Fibroblast of lung (primary cell): ENCODE measurements around the gene ATG9A. TPM values are rescaled to one million over a fixed set of nuclear protein-coding genes. Genes with fewer than 3 reads are reported as not detected.

Experiments used
- DNase-seq, 2 donors: peaks; one replicate each; pipeline versions ENCODE4 v3.0.0 to v3.0.0-alpha.2; 2010; ENCODE audit warnings: low read depth in 2 of 2
- H2AFZ ChIP-seq: 2 replicates; pipeline ENCODE4 v1.5.1; 2012; ENCODE audit warnings: low read length, control low read depth, inconsistent platforms
- H3K27ac ChIP-seq: 2 replicates; pipeline ENCODE4 v1.5.1; 2011; ENCODE audit warnings: low read length, control low read depth; ENCODE audit not compliant: insufficient read depth
- H3K27me3 ChIP-seq: 2 replicates; pipeline ENCODE4 v1.5.1; 2011; ENCODE audit warnings: mild to moderate bottlenecking, low read length; ENCODE audit not compliant: control insufficient read depth, insufficient read depth
- H3K36me3 ChIP-seq: 2 replicates; pipeline ENCODE4 v1.5.1; 2011; ENCODE audit warnings: low read length; ENCODE audit not compliant: control insufficient read depth, insufficient read depth
- H3K4me1 ChIP-seq: 2 replicates; pipeline ENCODE4 v1.5.1; 2011; ENCODE audit warnings: low read length; ENCODE audit not compliant: control insufficient read depth, insufficient read depth; ENCODE audit errors: extremely low read depth
- H3K4me2 ChIP-seq: 2 replicates; pipeline ENCODE4 v1.5.1; 2011; ENCODE audit warnings: low read length, control low read depth; ENCODE audit not compliant: insufficient read depth; ENCODE audit errors: extremely low read depth
- H3K4me3 ChIP-seq, 4 experiments: fragments of 200-600 bp in 1 of 4; sonication (generic) in 1 of 4; replicated peaks in 1 of 4; 2 replicates each; pipeline ENCODE4 v1.5.1; 2011 to 2016; ENCODE audit warnings: low read length in 4 of 4, low read depth in 3 of 4, mild to moderate bottlenecking in 3 of 4, control low read depth in 2 of 4, inconsistent platforms in 1 of 4, mixed read lengths in 1 of 4; ENCODE audit not compliant: insufficient read depth in 1 of 4; ENCODE audit errors: control extremely low read depth in 1 of 4
- H3K79me2 ChIP-seq: 2 replicates; pipeline ENCODE4 v1.5.1; 2012; ENCODE audit warnings: mild to moderate bottlenecking, low read length, inconsistent platforms; ENCODE audit not compliant: control insufficient read depth, insufficient read depth
- H3K9ac ChIP-seq: 2 replicates; pipeline ENCODE4 v1.5.1; 2011; ENCODE audit warnings: mild to moderate bottlenecking, low read length, control low read depth; ENCODE audit not compliant: insufficient read depth
- H3K9me3 ChIP-seq: 2 replicates; pipeline ENCODE4 v1.5.1; 2012; ENCODE audit warnings: low read depth, low read length; ENCODE audit not compliant: control insufficient read depth, insufficient read depth
- H4K20me1 ChIP-seq: 2 replicates; pipeline ENCODE4 v1.5.1; 2011; ENCODE audit warnings: low read length; ENCODE audit not compliant: control insufficient read depth, insufficient read depth; ENCODE audit errors: extremely low read depth
- CTCF ChIP-seq, 2 donors: IDR thresholded peaks in 1 of 2; conservative IDR thresholded peaks in 1 of 2; 1 replicate in 1 of 2; 2 replicates in 1 of 2; pipeline ENCODE4 v1.5.1; 2011 to 2012; ENCODE audit warnings: low read length in 2 of 2, control low read depth in 1 of 2, inconsistent platforms in 1 of 2, low read depth in 1 of 2, mild to moderate bottlenecking in 1 of 2
- EZH2 ChIP-seq: IDR thresholded peaks from 2 replicates; pipeline ENCODE4 v1.5.1; 2012; ENCODE audit warnings: low read length, control low read depth, mild to moderate bottlenecking; ENCODE audit errors: missing control alignments
- polyA plus RNA-seq, 2 donors: library from polyadenylated mRNA; depleted of rRNA in 1 of 2; stranded (reverse) in 1 of 2; unstranded in 1 of 2; fragments of >200 nt; gene quantifications; 2 replicates each; pipeline ENCODE4 v1.2.1, GENCODE V29; 2011 to 2012; ENCODE audit warnings: missing spikeins in 1 of 2
- total RNA-seq: library from RNA; depleted of rRNA; stranded (reverse); fragments of >200 nt; gene quantifications from 2 replicates; pipeline ENCODE4 v1.2.1, GENCODE V29; 2014

The ATG9A gene
- total and polyA plus RNA-seq, 2 donors (not counting 1 experiment from before 2014, with no cell fraction given), result 47.2 to 68.2 TPM

DNA sequence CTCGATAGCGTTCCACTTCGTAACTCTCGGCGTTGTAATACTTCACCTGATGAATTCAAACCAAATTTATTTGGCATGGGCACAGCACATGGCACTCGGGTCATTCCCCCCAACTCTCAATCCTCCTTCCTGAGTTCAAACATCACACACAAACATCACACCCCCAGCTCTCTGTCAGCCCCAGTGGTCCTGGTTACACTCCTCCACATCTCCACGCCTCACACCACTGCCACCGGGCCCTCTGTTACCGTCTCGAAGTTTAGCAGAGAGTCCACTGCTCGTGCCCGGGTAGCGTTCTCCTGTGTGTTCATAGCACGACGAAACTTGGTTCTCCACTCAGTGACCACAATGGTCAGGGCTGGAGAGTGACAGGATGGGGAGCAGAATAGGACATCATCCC, 15.3 kb downstream of the ATG9A start:
- TF ChIP-seq EZH2, result no peak
- TF ChIP-seq CTCF (conservative IDR thresholded peaks at IDR 0.05 in 1 of 2, IDR thresholded peaks at IDR 0.05 in 1 of 2; ENCODE audit: low read depth in 1 of 2, low read length in 2 of 2), result no peak
- no peak overlapping the region for H3K9ac ChIP-seq
- H3K79me2 ChIP-seq, result no peaks in the 10 kb centered on the region
- H3K36me3 ChIP-seq, result peaks cover 27% of the 10 kb centered on the region
- no peaks in the 10 kb centered on the region for H3K27me3 ChIP-seq
- H3K9me3 ChIP-seq, result no peaks in the 10 kb centered on the region
- no peak overlapping the region for H3K4me2 ChIP-seq
- H4K20me1 ChIP-seq, result no peaks in the 10 kb centered on the region
- H2AFZ ChIP-seq, result no peak overlapping the region
- H3K4me3 ChIP-seq, result no peak overlapping the region
- H3K4me1 ChIP-seq, result peaks cover 8% of the 10 kb centered on the region
- no peak for DNase-seq
- H3K27ac ChIP-seq, result no peak overlapping the region

DNA sequence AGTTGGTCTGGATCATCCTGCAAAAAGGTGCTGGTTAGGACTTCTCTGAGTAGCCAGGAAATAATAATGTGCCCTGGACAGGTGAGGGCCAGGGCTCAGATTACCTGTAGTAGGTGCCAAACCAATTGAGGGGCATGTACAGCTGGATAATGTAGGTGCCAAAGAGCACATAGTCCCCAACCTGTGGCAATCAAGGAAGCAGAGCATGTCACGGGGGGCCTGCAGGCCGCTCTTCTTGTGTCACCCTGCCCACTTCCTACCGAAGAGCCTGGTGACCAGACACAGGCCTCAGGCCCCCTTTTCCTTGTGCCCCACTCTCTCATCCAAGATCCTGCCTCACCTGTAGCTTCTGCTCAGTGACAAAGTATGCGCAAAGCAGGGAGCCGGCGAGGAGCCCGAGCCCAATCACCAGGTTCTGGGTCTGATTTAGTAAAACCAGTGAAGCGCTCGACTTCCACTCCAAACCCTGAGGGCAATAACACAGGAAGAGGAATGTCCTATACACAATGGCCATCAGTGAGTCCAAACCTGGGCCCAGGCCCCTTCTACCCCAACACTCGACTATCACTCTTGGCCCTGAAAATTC, 15.9 kb downstream of the ATG9A start:
- H3K9me3 ChIP-seq, result no peaks in the 10 kb centered on the region
- H3K79me2 ChIP-seq, result no peaks in the 10 kb centered on the region
- H2AFZ ChIP-seq, result no peak overlapping the region
- no peaks in the 10 kb centered on the region for H4K20me1 ChIP-seq
- H3K4me2 ChIP-seq, result no peak overlapping the region
- H3K36me3 ChIP-seq, result peaks cover 32% of the 10 kb centered on the region
- H3K4me1 ChIP-seq, result peaks cover 8% of the 10 kb centered on the region
- no peak for TF ChIP-seq CTCF (conservative IDR thresholded peaks at IDR 0.05 in 1 of 2, IDR thresholded peaks at IDR 0.05 in 1 of 2; ENCODE audit: low read depth in 1 of 2, low read length in 2 of 2)
- no peak for TF ChIP-seq EZH2
- H3K4me3 ChIP-seq, result no peak overlapping the region
- H3K27me3 ChIP-seq, result no peaks in the 10 kb centered on the region
- DNase-seq, result no peak
- H3K9ac ChIP-seq, result no peak overlapping the region
- no peak overlapping the region for H3K27ac ChIP-seq

DNA sequence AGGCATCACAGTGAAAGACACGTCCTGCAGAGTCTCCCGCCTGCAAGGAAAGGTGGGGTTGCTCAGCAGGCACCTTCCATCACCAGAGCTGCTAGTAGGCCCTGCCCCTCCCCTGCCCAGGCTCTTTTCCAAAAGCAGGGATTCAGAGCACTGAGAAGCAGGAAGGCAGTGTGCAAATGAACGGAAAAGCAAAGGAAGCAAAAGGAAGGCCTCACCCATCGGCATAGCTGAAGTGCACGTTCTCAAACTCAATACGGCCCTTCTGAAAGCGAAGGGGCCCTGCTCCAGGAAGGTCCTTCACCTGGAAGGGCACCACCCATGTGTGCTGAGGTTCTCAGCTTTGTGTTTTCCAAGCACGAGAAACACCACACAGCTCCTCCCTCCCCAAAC, 16.4 kb downstream of the ATG9A start:
- H2AFZ ChIP-seq, result no peak overlapping the region
- H3K9me3 ChIP-seq, result no peaks in the 10 kb centered on the region
- no peak overlapping the region for H3K4me2 ChIP-seq
- DNase-seq, result no peak
- H3K9ac ChIP-seq, result no peak overlapping the region
- no peaks in the 10 kb centered on the region for H3K27me3 ChIP-seq
- H3K79me2 ChIP-seq, result no peaks in the 10 kb centered on the region
- peaks cover 12% of the 10 kb centered on the region for H3K4me1 ChIP-seq
- no peak overlapping the region for H3K4me3 ChIP-seq
- TF ChIP-seq CTCF (conservative IDR thresholded peaks at IDR 0.05 in 1 of 2, IDR thresholded peaks at IDR 0.05 in 1 of 2; ENCODE audit: low read depth in 1 of 2, low read length in 2 of 2) (no peak), EZH2 (no peak)
- H3K27ac ChIP-seq, result no peak overlapping the region
- H3K36me3 ChIP-seq, result peaks cover 34% of the 10 kb centered on the region
- H4K20me1 ChIP-seq, result no peaks in the 10 kb centered on the region
